ENCODE results near the gene DPYD. TPM values are rescaled to one million over a fixed set of nuclear protein-coding genes. Genes with fewer than 3 reads are reported as not detected.

DPYD gene
- total and polyA plus RNA-seq, 7 donors: 2.5 to 7.3 (median 5.1) TPM

- Histone ChIP-seq H3K27ac (no peak overlapping the region), H3K27me3 (ENCODE audit: insufficient read depth in 3 of 3, low read length in 2 of 3) (no peaks in the 10 kb centered on the region), H3K36me3 (ENCODE audit: insufficient read depth in 1 of 2, low read depth in 1 of 2) (no peaks in the 10 kb centered on the region), H3K4me3 (no peak overlapping the region), H3K4me1 (peaks cover 7% of the 10 kb centered on the region), H3K9me3 (no peaks in the 10 kb centered on the region)
- DNase-seq (no peak), ATAC-seq (no peak)
- no peak for TF ChIP-seq CTCF (IDR thresholded peaks at IDR 0.05)
- WGBS, 3 donors: 89 to 91% (median 89%) methylated on average over 2 of the region's 2 CpGs
- intact Hi-C loops (cut with DNase I): loop anchor here (2.0 to 10.0 kb wide), 3 partner anchors 385 to 913 kb away; no protein-coding TSS in a partner anchor
These were observed 781.3 kb downstream of the DPYD start for GRCh38 chr1:97139512-97139911.

- DNase-seq (no peak), ATAC-seq (peak in 3 of 4 donors; percentile 61 to 83 (median 71))
- H3K4me3 ChIP-seq: peak overlapping the region; percentile 60
- no peaks in the 10 kb centered on the region for H3K36me3 ChIP-seq (ENCODE audit: insufficient read depth in 1 of 2, low read depth in 1 of 2)
- H3K27ac ChIP-seq: peak overlapping the region; percentile 54
- H3K4me1 ChIP-seq: peaks cover 7% of the 10 kb centered on the region
- TF ChIP-seq CTCF (IDR thresholded peaks at IDR 0.05): no peak
- H3K27me3 ChIP-seq (ENCODE audit: insufficient read depth in 3 of 3, low read length in 2 of 3): no peaks in the 10 kb centered on the region
- H3K9me3 ChIP-seq: no peaks in the 10 kb centered on the region
- 14 to 25% (median 16%) methylated on average over 4 of the region's 4 CpGs for WGBS, 3 donors
- intact Hi-C loops (cut with DNase I): loop anchor here (2.0 to 10.0 kb wide), 3 partner anchors 386 to 914 kb away; no protein-coding TSS in a partner anchor
These were observed 782.3 kb downstream of the DPYD start for GRCh38 chr1:97138515-97139032.

GRCh38 chr1:97137862-97138514, 782.8 kb downstream of the DPYD start:
- peak; percentile 67 for TF ChIP-seq CTCF (IDR thresholded peaks at IDR 0.05)
- H3K27ac ChIP-seq: peak overlapping the region; percentile 54
- H3K27me3 ChIP-seq (ENCODE audit: insufficient read depth in 3 of 3, low read length in 2 of 3): no peaks in the 10 kb centered on the region
- 64 to 69% (median 66%) methylated on average over 5 of the region's 5 CpGs for WGBS, 3 donors
- no peaks in the 10 kb centered on the region for H3K9me3 ChIP-seq
- DNase-seq (no peak), ATAC-seq (peak; percentile 84 to 99 (median 94))
- H3K4me1 ChIP-seq: peaks cover 7% of the 10 kb centered on the region
- intact Hi-C loops (cut with DNase I): loop anchor here (2.0 to 10.0 kb wide), 3 partner anchors 387 to 915 kb away; no protein-coding TSS in a partner anchor
- peak overlapping the region; percentile 60 for H3K4me3 ChIP-seq
- H3K36me3 ChIP-seq (ENCODE audit: insufficient read depth in 1 of 2, low read depth in 1 of 2): no peaks in the 10 kb centered on the region

GRCh38 chr1:97136996-97137395, 783.8 kb downstream of the DPYD start:
- no peak overlapping the region for H3K4me3 ChIP-seq
- ATAC-seq (no peak), DNase-seq (no peak)
- H3K4me1 ChIP-seq: peaks cover 7% of the 10 kb centered on the region
- no peaks in the 10 kb centered on the region for H3K9me3 ChIP-seq
- intact Hi-C loops (cut with DNase I): loop anchor here (5.0 to 10.0 kb wide), 2 partner anchors 388 to 915 kb away; no protein-coding TSS in a partner anchor
- no peak overlapping the region for H3K27ac ChIP-seq
- 88 to 91% (median 89%) methylated on average over 5 of the region's 5 CpGs for WGBS, 3 donors
- H3K36me3 ChIP-seq (ENCODE audit: insufficient read depth in 1 of 2, low read depth in 1 of 2): no peaks in the 10 kb centered on the region
- no peaks in the 10 kb centered on the region for H3K27me3 ChIP-seq (ENCODE audit: insufficient read depth in 3 of 3, low read length in 2 of 3)
- no peak for TF ChIP-seq CTCF (IDR thresholded peaks at IDR 0.05)

All from psoas muscle (tissue), 8 donors.